RWPE2 (cell line): ENCODE data around the gene VARS2.
A peak's percentile ranks its signal among the peaks of the same experiment; 100 is the strongest.

Source experiments
- ATAC-seq: fragments of 200-7000 bp; cut with Tn5 transposase; 3 replicates; pipeline ENCODE4 v1.9.1; 2021; ENCODE audit warnings: low read depth
- DNase-seq: peaks from one replicate; pipeline ENCODE4 v3.0.0-alpha.2; 2020; ENCODE audit warnings: low spot score
- H3K27ac ChIP-seq: fragments of 450-650 bp; 2 replicates; pipeline ENCODE4 v1.5.1; 2017; ENCODE audit warnings: mild to moderate bottlenecking; ENCODE audit not compliant: poor library complexity, severe bottlenecking
- H3K27me3 ChIP-seq: fragments of 250-450 bp; sonication (Bioruptor Pico); 2 replicates; pipeline ENCODE4 v1.5.1; 2021; ENCODE audit warnings: mild to moderate bottlenecking, moderate library complexity; ENCODE audit not compliant: insufficient read depth, poor library complexity, severe bottlenecking
- H3K36me3 ChIP-seq: fragments of 250-450 bp; sonication (Bioruptor Pico); 2 replicates; pipeline ENCODE4 v1.5.1; 2020; ENCODE audit warnings: low read depth, mild to moderate bottlenecking, moderate library complexity
- H3K4me1 ChIP-seq: fragments of 250-450 bp; sonication (Bioruptor Pico); 2 replicates; pipeline ENCODE4 v1.5.1; 2021; ENCODE audit warnings: mild to moderate bottlenecking, moderate library complexity; ENCODE audit not compliant: insufficient read depth, poor library complexity, severe bottlenecking
- H3K4me3 ChIP-seq: fragments of 250-450 bp; sonication (Bioruptor Pico); 2 replicates; pipeline ENCODE4 v1.5.1; 2021; ENCODE audit warnings: mild to moderate bottlenecking, moderate library complexity; ENCODE audit not compliant: severe bottlenecking
- H3K9me3 ChIP-seq: fragments of 250-450 bp; sonication (Bioruptor Pico); 2 replicates; pipeline ENCODE4 v1.5.1; 2021; ENCODE audit warnings: mild to moderate bottlenecking, moderate library complexity; ENCODE audit not compliant: severe bottlenecking
- TF ChIP-seq, protein P1 (sequence below): fragments of 450-650 bp; IDR thresholded peaks from one replicate; pipeline ENCODE4 v1.5.1; 2017; ENCODE audit warnings: mild to moderate bottlenecking, moderate library complexity; ENCODE audit not compliant: poor library complexity, severe bottlenecking

Gene VARS2

DNA sequence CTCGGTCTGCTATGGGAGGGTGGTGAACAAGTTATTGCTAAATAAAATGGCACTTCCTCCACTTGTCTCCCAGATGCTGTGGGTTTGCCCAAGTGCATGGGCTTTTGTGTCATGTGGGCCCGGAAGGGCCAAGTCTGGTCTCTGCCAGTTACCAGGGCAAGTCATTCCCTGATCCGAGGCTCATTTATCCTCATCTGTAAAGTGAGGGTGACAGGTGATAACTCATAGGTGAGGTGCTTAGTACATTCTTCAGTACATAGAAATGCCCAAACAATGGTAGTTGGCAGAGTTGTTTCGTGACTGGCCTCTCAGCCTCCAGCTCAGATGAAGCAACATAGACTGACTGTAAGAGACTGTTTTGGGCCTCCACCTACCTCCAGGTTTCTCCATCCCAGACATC, 24.7 kb downstream of the VARS2 start:
- no peaks in the 10 kb centered on the region for H3K36me3 ChIP-seq
- peaks cover 14% of the 10 kb centered on the region for H3K4me1 ChIP-seq
- H3K9me3 ChIP-seq = no peaks in the 10 kb centered on the region
- TF ChIP-seq, protein P1, sequence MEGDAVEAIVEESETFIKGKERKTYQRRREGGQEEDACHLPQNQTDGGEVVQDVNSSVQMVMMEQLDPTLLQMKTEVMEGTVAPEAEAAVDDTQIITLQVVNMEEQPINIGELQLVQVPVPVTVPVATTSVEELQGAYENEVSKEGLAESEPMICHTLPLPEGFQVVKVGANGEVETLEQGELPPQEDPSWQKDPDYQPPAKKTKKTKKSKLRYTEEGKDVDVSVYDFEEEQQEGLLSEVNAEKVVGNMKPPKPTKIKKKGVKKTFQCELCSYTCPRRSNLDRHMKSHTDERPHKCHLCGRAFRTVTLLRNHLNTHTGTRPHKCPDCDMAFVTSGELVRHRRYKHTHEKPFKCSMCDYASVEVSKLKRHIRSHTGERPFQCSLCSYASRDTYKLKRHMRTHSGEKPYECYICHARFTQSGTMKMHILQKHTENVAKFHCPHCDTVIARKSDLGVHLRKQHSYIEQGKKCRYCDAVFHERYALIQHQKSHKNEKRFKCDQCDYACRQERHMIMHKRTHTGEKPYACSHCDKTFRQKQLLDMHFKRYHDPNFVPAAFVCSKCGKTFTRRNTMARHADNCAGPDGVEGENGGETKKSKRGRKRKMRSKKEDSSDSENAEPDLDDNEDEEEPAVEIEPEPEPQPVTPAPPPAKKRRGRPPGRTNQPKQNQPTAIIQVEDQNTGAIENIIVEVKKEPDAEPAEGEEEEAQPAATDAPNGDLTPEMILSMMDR = no peak
- DNase-seq (no peak), ATAC-seq (peak; percentile 32)
- H3K27me3 ChIP-seq = no peaks in the 10 kb centered on the region
- H3K4me3 ChIP-seq = no peak overlapping the region
- no peak overlapping the region for H3K27ac ChIP-seq

GRCh38 chr6:30939473-30939872, 25.4 kb downstream of the VARS2 start:
- no peaks in the 10 kb centered on the region for H3K9me3 ChIP-seq
- no peak for ATAC-seq

GRCh38 chr6:30940361-30940986, 26.4 kb downstream of the VARS2 start, which contains the start of gene MUCL3:
Gene MUCL3, plus strand, starts transcription at chr6:30940973. Its CDS starts 27 bp downstream, at chr6:30941000.
- H3K4me1 ChIP-seq = peaks cover 8% of the 10 kb centered on the region
- TF ChIP-seq, protein P1 = no peak
- no peaks in the 10 kb centered on the region for H3K27me3 ChIP-seq
- H3K4me3 ChIP-seq = no peak within 1 kb of the TSS
- DNase-seq (no peak), ATAC-seq (no peak)
- H3K27ac ChIP-seq = no peak within 1 kb of the TSS
- H3K9me3 ChIP-seq = no peaks in the 10 kb centered on the region
- no peaks in the 10 kb centered on the region for H3K36me3 ChIP-seq

More at GRCh38 chr6:30939473-30939872, 25.4 kb downstream of the VARS2 start:
- no peaks in the 10 kb centered on the region for H3K36me3 ChIP-seq
- peaks cover 14% of the 10 kb centered on the region for H3K4me1 ChIP-seq
- no peak for DNase-seq
- no peak overlapping the region for H3K4me3 ChIP-seq
- no peaks in the 10 kb centered on the region for H3K27me3 ChIP-seq
- no peak overlapping the region for H3K27ac ChIP-seq
- TF ChIP-seq, protein P1 = no peak

GRCh38 chr6:30942338-30943060, 28.5 kb downstream of the VARS2 start:
- TF ChIP-seq, protein P1 = peak; percentile 54
- H3K9me3 ChIP-seq = no peaks in the 10 kb centered on the region
- peak; percentile 88 for DNase-seq
- no peaks in the 10 kb centered on the region for H3K27me3 ChIP-seq
- no peaks in the 10 kb centered on the region for H3K36me3 ChIP-seq
- H3K27ac ChIP-seq = no peak overlapping the region
- peaks cover 8% of the 10 kb centered on the region for H3K4me1 ChIP-seq
- peak; percentile 86 for ATAC-seq
- no peak overlapping the region for H3K4me3 ChIP-seq

- H3K4me1 ChIP-seq = peaks cover 2% of the 10 kb centered on the region
- H3K27ac ChIP-seq = no peak overlapping the region
- DNase-seq (no peak), ATAC-seq (no peak)
- no peaks in the 10 kb centered on the region for H3K36me3 ChIP-seq
- TF ChIP-seq, protein P1 = no peak
- no peaks in the 10 kb centered on the region for H3K9me3 ChIP-seq
- H3K27me3 ChIP-seq = no peaks in the 10 kb centered on the region
- no peak overlapping the region for H3K4me3 ChIP-seq
Measured at GRCh38 chr6:30944051-30944450, 30.0 kb downstream of the VARS2 start.
